CD4-positive, alpha-beta T cell treated with Interferon alpha-2 for 1 hour (primary cell): Measurements from ENCODE around the gene SP8.

Experiments used
- DNase-seq, 2 donors: peaks; one replicate each; pipeline ENCODE4 v3.0.0-alpha.2; 2020 to 2022

Gene SP8

GRCh38 chr7:20793694-20794394 is 7.2 kb upstream of the SP8 start:
- DNase-seq = no peak

- DNase-seq = no peak
Observed at GRCh38 chr7:20793248-20793647, 6.6 kb upstream of the SP8 start.

- DNase-seq = no peak
Observed at GRCh38 chr7:20791538-20792434, 5.1 kb upstream of the SP8 start.

- DNase-seq = no peak
Observed at GRCh38 chr7:20790375-20790774, 3.7 kb upstream of the SP8 start.

- DNase-seq = no peak
Observed at GRCh38 chr7:20788420-20788990, 1.8 kb upstream of the SP8 start.

GRCh38 chr7:20787660-20788419 is 1.2 kb upstream of the SP8 start:
- no peak for DNase-seq

- DNase-seq = no peak
Observed at GRCh38 chr7:20786421-20786778, 286 bp downstream of the SP8 start.

GRCh38 chr7:20786049-20786412 is 655 bp downstream of the SP8 start:
- no peak for DNase-seq

- DNase-seq = no peak
Observed at GRCh38 chr7:20785157-20786048, 1.3 kb downstream of the SP8 start.

- no peak for DNase-seq
Observed at GRCh38 chr7:20784388-20785156, 2.1 kb downstream of the SP8 start.

GRCh38 chr7:20783700-20784387 is 2.8 kb downstream of the SP8 start:
- DNase-seq = no peak

GRCh38 chr7:20783125-20783699 is 3.5 kb downstream of the SP8 start:
- no peak for DNase-seq

- no peak for DNase-seq
Observed at GRCh38 chr7:20779041-20779440, 7.6 kb downstream of the SP8 start.

GRCh38 chr7:20778063-20778721 is 8.5 kb downstream of the SP8 start:
- no peak for DNase-seq

GRCh38 chr7:20777377-20778062 is 9.2 kb downstream of the SP8 start:
- DNase-seq = no peak

GRCh38 chr7:20776942-20777341 is 9.7 kb downstream of the SP8 start:
- DNase-seq = no peak

GRCh38 chr7:20776214-20776911 is 10.3 kb downstream of the SP8 start:
- DNase-seq = no peak

GRCh38 chr7:20754001-20754400 is 32.7 kb downstream of the SP8 start:
- DNase-seq = no peak

- DNase-seq = no peak
Observed at GRCh38 chr7:20749906-20750305, 36.8 kb downstream of the SP8 start.
